ENCODE results near the gene DNPH1. TPM values are rescaled to one million over a fixed set of nuclear protein-coding genes. Genes with fewer than 3 reads are reported as not detected.

DNPH1 gene
- total and polyA plus RNA-seq, 2 donors (not counting 3 experiments of a cell fraction or from before 2014, with no cell fraction given): 37.7 to 120 TPM

DNA sequence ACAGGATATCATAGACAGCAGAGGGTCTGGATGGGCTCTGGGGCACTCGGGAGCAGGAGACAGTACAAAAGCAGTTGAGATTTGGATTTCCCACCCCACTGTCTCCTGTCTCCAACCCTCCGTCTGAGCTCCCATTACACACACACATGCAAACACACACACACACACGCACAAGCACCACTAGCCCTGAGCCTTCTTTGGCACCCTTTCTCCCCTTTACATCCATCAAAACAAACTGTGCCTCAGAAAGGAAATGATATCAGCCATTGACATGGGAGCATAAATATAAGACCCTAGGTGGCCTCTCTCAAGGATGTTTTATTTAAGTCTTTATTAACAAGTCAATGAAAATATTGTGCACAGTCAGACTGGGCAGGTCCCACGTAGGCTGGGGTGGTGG lies 31.5 kb upstream of the DNPH1 start:
- Histone ChIP-seq H3K4me2 (ENCODE audit: insufficient read depth, low read length) (no peak overlapping the region), H3K9ac (replicated peaks; ENCODE audit: extremely low read depth, insufficient read depth, low read length) (no peak overlapping the region), H3K27ac (ENCODE audit: insufficient read depth, low read depth, low read length) (no peak overlapping the region), H2AFZ (ENCODE audit: low read depth, low read length) (no peak overlapping the region), H3K9me3 (replicated peaks; ENCODE audit: control insufficient read depth, insufficient read depth, low read length) (no peaks in the 10 kb centered on the region), H3K27me3 (ENCODE audit: control insufficient read depth in 2 of 2, insufficient read depth in 2 of 2, low read length in 2 of 2) (no peaks in the 10 kb centered on the region), H3K9me1 (replicated peaks; ENCODE audit: control insufficient read depth, extremely low read depth, insufficient read depth, low read length) (no peaks in the 10 kb centered on the region), H3K36me3 (ENCODE audit: control insufficient read depth in 2 of 2, extremely low read depth in 1 of 2, insufficient read depth in 2 of 2, low read length in 2 of 2) (no peaks in the 10 kb centered on the region), H4K20me1 (replicated peaks; ENCODE audit: control insufficient read depth, extremely low read depth, insufficient read depth, low read length) (no peaks in the 10 kb centered on the region), H3K79me2 (ENCODE audit: control insufficient read depth, insufficient read depth, low read length) (no peaks in the 10 kb centered on the region), H3K4me1 (ENCODE audit: control insufficient read depth, extremely low read depth, insufficient read depth, low read length) (no peaks in the 10 kb centered on the region), H3K4me3 (replicated peaks in 1 of 3; ENCODE audit: insufficient read depth in 1 of 3, low read depth in 1 of 3, low read length in 3 of 3) (no peak overlapping the region)
- POLR2A ChIA-PET: interaction anchor here (0.6 kb wide), 1 partner anchor 216 kb away, joined by 4 read pairs; no protein-coding TSS in a partner anchor
- TF ChIP-seq MAX (IDR thresholded peaks at IDR 0.05; ENCODE audit: insufficient read depth, insufficient read length) (no peak), EZH2 (IDR thresholded peaks at IDR 0.05; ENCODE audit: borderline replicate concordance, low read depth, low read length, severe bottlenecking) (no peak), POLR2AphosphoS5 (IDR thresholded peaks at IDR 0.05; ENCODE audit: insufficient read depth, low read depth, low read length) (no peak), GATA2 (IDR thresholded peaks at IDR 0.05; ENCODE audit: insufficient read depth, insufficient read length, low read depth, low read length) (no peak), JUN (IDR thresholded peaks at IDR 0.05; ENCODE audit: borderline replicate concordance, insufficient read depth, insufficient read length, low read depth) (no peak), POLR2A (IDR thresholded peaks at IDR 0.05; ENCODE audit: low read depth, low read length) (no peak), FOS (IDR thresholded peaks at IDR 0.05; ENCODE audit: borderline replicate concordance, insufficient read depth, low read length) (no peak), MYC (IDR thresholded peaks at IDR 0.05; ENCODE audit: low read depth, low read length) (no peak)
- TF ChIP-seq, protein P1, sequence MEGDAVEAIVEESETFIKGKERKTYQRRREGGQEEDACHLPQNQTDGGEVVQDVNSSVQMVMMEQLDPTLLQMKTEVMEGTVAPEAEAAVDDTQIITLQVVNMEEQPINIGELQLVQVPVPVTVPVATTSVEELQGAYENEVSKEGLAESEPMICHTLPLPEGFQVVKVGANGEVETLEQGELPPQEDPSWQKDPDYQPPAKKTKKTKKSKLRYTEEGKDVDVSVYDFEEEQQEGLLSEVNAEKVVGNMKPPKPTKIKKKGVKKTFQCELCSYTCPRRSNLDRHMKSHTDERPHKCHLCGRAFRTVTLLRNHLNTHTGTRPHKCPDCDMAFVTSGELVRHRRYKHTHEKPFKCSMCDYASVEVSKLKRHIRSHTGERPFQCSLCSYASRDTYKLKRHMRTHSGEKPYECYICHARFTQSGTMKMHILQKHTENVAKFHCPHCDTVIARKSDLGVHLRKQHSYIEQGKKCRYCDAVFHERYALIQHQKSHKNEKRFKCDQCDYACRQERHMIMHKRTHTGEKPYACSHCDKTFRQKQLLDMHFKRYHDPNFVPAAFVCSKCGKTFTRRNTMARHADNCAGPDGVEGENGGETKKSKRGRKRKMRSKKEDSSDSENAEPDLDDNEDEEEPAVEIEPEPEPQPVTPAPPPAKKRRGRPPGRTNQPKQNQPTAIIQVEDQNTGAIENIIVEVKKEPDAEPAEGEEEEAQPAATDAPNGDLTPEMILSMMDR (IDR thresholded peaks at IDR 0.05; ENCODE audit: extremely low read depth in 1 of 2, insufficient read depth in 1 of 2, low read depth in 1 of 2, low read length in 2 of 2): no peak
- CTCF ChIA-PET: interaction anchor here (0.8 to 2.0 kb wide), 3 partner anchors 32 to 246 kb away, joined by 3 to 8 read pairs (median 3); partner anchors contain the start of gene DNPH1
- BruUV-seq (replicated peaks): no TSS peak
- DNase-seq (ENCODE audit: low read depth, low spot score) (peak; percentile 64), FAIRE-seq (peak; percentile 28)
- dilution Hi-C loops (cut with MboI; ENCODE audit: extremely low pct_ligation_motif_present, low sequenced_read_pairs): no loop called here
- intact Hi-C loops (cut with micrococcal nuclease): no loop called here
